Cardiac muscle cell (in vitro differentiated cells and primary cell): Measurements from ENCODE around the gene UHRF1. TPM values are rescaled to one million over a fixed set of nuclear protein-coding genes. Genes with fewer than 3 reads are reported as not detected.
A peak's percentile ranks its signal among the peaks of the same experiment; 100 is the strongest.

Experiments
- DNase-seq, 2 donors: peaks; one replicate each; pipeline versions ENCODE4 v3.0.0 to v3.0.0-alpha.2; 2010 to 2017; ENCODE audit warnings: low read depth in 1 of 2, low spot score in 1 of 2
- H3K27ac ChIP-seq: fragments of 200-600 bp; sonication (generic); 2 replicates; pipeline ENCODE4 v1.5.1; 2016
- H3K27me3 ChIP-seq: fragments of 200-600 bp; sonication (generic); 2 replicates; pipeline ENCODE4 v1.6.0; 2016; ENCODE audit warnings: control low read depth
- H3K36me3 ChIP-seq: fragments of 200-600 bp; sonication (generic); 2 replicates; pipeline ENCODE4 v1.5.1; 2016; ENCODE audit warnings: control low read depth
- H3K4me1 ChIP-seq: fragments of 200-600 bp; sonication (generic); 2 replicates; pipeline ENCODE4 v1.8.1; 2017; ENCODE audit warnings: low read depth, mild to moderate bottlenecking, mixed run types
- H3K4me3 ChIP-seq: fragments of 200-600 bp; sonication (generic); 2 replicates; pipeline ENCODE4 v1.5.1; 2016; ENCODE audit warnings: mild to moderate bottlenecking
- H3K9me3 ChIP-seq: fragments of 200-600 bp; sonication (generic); 2 replicates; pipeline ENCODE4 v1.5.1; 2017; ENCODE audit warnings: low read depth, mild to moderate bottlenecking, control low read depth
- polyA plus RNA-seq: library from polyadenylated mRNA; unstranded; fragments of >200 nt; fragmentation: Nextera tagmentation; extraction: Ambion mirVana; gene quantifications from 2 replicates; pipeline ENCODE4 v1.2.1, GENCODE V29; 2016
- total RNA-seq: library from RNA; depleted of rRNA; stranded (reverse); fragments of >200 nt; gene quantifications from 2 replicates; pipeline ENCODE4 v1.2.3, GENCODE V29; 2016
- TF ChIP-seq, protein P1 (sequence below): IDR thresholded peaks from 2 replicates; pipeline ENCODE4 v1.5.1; 2012; ENCODE audit warnings: low read depth, mild to moderate bottlenecking, low read length

UHRF1 gene
- total and polyA plus RNA-seq, 2 experiments from 2014 or later, result 10.9 to 17.5 TPM

DNA sequence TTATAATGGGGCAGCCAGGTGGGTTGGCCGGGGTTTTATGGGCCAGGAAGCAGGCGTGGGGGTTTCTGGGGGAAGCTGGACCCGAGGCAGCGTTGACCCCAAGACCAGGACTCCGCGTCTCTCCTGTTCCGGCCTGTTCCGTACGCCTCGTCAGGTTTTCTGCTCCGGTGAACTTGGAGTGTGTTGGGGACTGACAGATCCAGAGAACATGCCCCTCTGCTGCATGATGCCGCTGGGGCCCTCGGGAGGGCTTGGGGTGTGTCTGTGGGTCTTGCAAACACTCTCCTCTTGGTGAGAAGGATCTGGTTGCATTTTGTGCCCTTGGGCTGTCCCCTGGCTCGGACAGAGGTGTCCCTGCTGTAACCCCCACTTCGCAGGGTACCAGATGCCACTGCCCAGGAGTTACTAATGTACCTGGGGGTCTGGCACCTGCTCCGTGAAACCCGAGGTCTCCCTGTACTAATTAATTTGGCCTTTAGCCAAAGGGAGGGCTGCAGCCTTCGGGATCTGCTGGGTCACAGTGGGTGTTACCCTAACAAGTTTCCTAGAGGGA, 75.2 kb downstream of the UHRF1 start:
- no peak for DNase-seq
- no peaks in the 10 kb centered on the region for H3K27me3 ChIP-seq
- H3K4me1 ChIP-seq, result peaks cover 53% of the 10 kb centered on the region
- peak overlapping the region; percentile 90 for H3K27ac ChIP-seq
- no peak overlapping the region for H3K4me3 ChIP-seq
- TF ChIP-seq, protein P1, sequence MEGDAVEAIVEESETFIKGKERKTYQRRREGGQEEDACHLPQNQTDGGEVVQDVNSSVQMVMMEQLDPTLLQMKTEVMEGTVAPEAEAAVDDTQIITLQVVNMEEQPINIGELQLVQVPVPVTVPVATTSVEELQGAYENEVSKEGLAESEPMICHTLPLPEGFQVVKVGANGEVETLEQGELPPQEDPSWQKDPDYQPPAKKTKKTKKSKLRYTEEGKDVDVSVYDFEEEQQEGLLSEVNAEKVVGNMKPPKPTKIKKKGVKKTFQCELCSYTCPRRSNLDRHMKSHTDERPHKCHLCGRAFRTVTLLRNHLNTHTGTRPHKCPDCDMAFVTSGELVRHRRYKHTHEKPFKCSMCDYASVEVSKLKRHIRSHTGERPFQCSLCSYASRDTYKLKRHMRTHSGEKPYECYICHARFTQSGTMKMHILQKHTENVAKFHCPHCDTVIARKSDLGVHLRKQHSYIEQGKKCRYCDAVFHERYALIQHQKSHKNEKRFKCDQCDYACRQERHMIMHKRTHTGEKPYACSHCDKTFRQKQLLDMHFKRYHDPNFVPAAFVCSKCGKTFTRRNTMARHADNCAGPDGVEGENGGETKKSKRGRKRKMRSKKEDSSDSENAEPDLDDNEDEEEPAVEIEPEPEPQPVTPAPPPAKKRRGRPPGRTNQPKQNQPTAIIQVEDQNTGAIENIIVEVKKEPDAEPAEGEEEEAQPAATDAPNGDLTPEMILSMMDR, result no peak
- no peaks in the 10 kb centered on the region for H3K36me3 ChIP-seq
- no peaks in the 10 kb centered on the region for H3K9me3 ChIP-seq

DNA sequence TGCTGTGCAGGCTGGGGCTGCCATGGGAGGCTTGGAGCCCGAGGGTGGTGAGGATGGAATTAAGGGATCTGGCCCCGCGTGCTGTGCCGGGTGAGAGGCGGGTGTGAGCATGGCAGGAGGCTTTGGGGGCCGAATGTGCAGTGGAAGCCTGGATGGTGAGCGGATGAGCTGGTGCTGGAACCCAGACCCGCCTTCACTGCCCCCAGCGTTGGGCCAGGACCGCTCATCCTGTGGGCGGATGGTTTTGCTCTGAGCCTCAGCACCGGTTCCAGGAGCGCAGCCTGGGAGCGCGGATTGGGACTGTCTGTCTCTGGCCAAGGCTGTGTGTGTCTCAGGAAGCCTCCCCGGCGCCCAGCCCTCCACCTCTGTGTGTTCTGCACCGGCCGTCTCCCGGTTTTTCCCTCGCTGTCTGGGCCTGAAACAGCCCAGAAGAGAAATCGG, 76.3 kb downstream of the UHRF1 start:
- H3K4me3 ChIP-seq, result no peak overlapping the region
- peak overlapping the region; percentile 90 for H3K27ac ChIP-seq
- TF ChIP-seq, protein P1, result no peak
- no peaks in the 10 kb centered on the region for H3K9me3 ChIP-seq
- H3K36me3 ChIP-seq, result no peaks in the 10 kb centered on the region
- peaks cover 55% of the 10 kb centered on the region for H3K4me1 ChIP-seq
- DNase-seq, result no peak
- H3K27me3 ChIP-seq, result no peaks in the 10 kb centered on the region

DNA sequence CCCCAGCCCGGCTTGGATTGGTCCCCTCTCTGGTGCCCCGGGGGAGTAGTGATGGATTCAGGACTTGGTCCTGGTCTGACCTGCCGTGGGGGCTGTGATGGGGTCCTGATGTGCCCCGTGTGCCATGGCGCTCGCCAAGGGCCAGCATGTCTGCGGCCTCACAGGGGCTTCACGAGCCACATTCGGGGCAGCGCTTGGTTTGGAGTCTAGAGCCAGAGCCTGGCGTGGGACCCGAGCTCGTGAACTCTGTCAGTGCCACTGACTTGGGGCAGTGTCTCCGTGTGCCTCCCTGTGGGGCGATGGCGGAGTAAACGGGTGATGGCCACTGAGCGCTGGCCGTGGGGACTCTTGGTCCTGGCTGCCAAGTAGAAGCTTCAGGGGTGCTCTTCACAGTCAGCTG, 76.8 kb downstream of the UHRF1 start:
- no peaks in the 10 kb centered on the region for H3K36me3 ChIP-seq
- no peaks in the 10 kb centered on the region for H3K27me3 ChIP-seq
- H3K4me3 ChIP-seq, result no peak overlapping the region
- H3K27ac ChIP-seq, result peak overlapping the region; percentile 90
- TF ChIP-seq, protein P1, result no peak
- peaks cover 58% of the 10 kb centered on the region for H3K4me1 ChIP-seq
- no peak for DNase-seq
- H3K9me3 ChIP-seq, result no peaks in the 10 kb centered on the region

GRCh38 chr19:4986471-4986891, 77.2 kb downstream of the UHRF1 start:
- Histone ChIP-seq H3K27ac (peak overlapping the region; percentile 90), H3K4me1 (peaks cover 62% of the 10 kb centered on the region)
- DNase-seq, result no peak

DNA sequence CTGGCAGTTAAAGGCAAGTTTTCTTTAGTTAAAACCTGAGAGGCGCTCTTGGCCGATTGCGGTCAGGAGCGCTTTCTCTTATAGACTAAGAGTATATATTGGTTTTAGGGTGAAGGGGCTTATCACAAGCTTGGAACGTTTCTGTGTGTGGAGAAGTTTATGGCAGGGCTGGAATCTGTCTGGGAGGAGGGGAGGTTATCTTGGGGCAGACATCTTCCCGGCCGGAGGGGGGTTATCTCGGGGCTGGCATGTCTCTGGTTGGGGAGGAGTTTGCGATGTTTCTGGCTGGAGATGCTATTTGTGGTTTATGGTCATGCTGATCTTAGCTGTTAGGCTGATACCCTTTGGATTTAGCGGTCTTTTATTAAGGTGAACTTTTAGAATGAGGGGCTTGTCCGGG, 78.0 kb downstream of the UHRF1 start:
- Histone ChIP-seq H3K36me3 (no peaks in the 10 kb centered on the region), H3K9me3 (no peaks in the 10 kb centered on the region), H3K27ac (peak overlapping the region; percentile 90), H3K4me1 (peaks cover 69% of the 10 kb centered on the region), H3K27me3 (no peaks in the 10 kb centered on the region), H3K4me3 (no peak overlapping the region)
- peak; percentile 33 to 46 for DNase-seq
- TF ChIP-seq, protein P1, result no peak

More at GRCh38 chr19:4986471-4986891, 77.2 kb downstream of the UHRF1 start:
- Histone ChIP-seq H3K9me3 (no peaks in the 10 kb centered on the region), H3K27me3 (no peaks in the 10 kb centered on the region), H3K36me3 (no peaks in the 10 kb centered on the region), H3K4me3 (no peak overlapping the region)
- TF ChIP-seq, protein P1, result no peak
